DMS53 treated with DMSO at 0.1 percent for 48 hours (cell line): ENCODE measurements around the gene RIPK4.

Experiments used
- DNase-seq: peaks from one replicate; lab custom pipeline; 2025; ENCODE audit not compliant: unreplicated experiment; lab: John Stamatoyannopoulos, UW

Gene RIPK4

GRCh38 chr21:41770901-41771624 is 4.2 kb upstream of the RIPK4 start:
- DNase-seq = no peak

DNA sequence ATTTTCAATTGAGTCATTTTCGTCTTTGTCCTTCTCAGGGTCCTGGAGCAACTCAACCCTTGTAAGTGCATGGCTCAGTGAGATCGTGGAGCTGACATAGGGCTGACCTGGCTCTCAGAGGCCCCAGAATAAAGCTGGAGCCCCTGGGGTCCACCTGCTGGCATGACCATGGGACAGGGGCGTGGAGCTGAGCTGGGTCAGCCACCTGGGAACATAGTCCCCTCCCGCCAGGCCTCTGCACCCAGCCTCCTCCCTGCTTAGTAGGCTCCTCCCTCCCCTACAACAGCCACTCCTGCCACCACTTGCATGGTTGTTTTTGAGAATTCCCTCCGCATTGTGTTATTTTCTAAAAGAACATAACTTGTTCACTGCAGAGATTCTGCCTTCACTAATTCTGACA is 3.1 kb upstream of the RIPK4 start:
- DNase-seq = no peak

DNA sequence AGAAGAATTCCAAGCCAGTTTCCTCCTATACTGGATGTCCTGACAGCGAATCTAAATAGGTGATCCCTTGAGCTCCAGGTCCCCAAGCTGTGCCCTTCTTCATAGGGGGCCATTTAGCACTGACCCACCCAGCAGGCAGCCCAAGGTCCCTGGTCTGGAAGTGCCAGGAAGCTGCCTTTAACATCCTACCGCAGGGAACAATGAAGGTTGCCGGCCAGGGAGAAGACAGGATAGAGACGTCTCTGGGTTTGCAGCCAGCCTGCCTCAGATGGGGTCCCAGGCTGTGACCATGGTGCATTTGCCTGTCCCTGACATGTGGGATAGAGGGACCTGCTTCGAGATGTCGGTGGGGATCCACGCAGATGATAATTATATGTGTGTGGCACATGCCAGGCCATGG is 2.7 kb upstream of the RIPK4 start:
- DNase-seq = no peak

- no peak for DNase-seq
Measured at GRCh38 chr21:41769111-41769510, 2.3 kb upstream of the RIPK4 start.

DNA sequence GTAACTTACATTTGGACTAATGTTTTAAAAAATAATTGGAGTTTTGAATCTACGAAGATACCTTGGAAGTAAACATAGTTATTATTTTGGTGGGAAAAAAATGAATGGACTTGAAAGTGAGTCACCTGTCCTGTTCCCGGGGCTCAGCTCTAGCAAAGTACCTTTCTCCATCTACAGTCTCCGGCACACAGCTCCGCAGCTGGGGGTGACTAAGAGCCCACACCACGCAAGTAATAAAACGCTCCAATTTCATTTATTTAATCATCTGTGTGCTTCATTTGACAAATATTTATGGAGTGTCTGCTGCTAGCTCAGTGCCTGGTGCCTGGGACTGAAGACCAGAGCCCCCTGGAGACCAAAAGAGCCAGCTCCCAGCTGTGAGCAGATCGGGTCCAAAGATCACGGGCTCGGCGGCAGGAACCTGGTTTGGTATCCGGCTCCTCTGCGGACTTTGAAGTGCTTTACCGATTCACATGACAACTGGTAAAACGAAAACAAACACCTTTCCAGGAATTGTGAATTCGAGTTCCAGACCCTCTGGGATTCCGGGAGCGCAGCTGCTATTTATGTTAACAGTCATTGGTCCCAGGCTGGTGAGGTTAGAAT is 1.7 kb upstream of the RIPK4 start:
- peak; percentile 66 for DNase-seq

GRCh38 chr21:41767606-41768436 is 969 bp upstream of the RIPK4 start:
- peak; percentile 30 for DNase-seq

DNA sequence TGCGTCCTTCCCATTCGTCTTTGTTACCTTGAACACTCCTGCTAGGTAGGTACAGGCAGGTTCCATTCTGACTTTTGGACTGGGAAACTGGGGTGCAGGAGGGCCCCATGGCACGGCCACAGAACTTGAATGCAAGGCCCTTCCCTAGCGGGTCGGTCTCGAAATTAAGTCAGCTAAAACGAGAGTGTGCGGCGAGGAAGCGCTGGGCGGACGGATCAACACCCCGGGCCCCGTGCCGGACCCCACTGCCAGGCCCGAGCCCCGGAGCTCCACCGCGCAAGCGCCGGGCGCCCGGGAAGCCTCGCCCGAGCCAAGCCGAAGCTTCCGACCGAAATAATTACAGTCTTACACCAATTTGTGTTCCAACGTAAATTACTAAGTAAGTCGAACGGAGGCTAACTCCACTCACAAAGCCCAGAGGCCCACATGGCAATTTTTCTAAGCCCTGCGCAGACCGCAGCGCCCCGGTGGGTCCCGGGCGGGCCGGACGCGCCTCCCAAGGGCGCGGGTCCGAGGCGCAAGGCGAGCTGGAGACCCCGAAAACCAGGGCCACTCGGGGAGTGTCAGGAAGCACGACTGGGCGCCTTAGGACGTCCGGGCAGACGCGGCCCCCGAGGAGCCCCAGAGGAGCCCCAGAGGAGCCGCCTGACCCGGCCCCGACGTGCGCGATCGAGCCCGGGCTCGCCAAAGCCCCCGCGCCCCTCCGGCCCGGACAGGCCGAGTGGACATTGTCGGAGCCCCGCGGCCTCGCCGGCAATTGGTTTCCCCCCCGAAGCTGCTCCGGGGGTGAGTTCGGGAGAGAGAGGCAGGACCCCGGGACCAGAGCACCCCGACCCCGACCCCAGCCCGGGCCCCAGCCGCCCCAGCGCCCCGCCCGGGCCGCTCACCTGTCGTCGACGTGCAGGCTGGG is 624 bp downstream of the RIPK4 start:
- DNase-seq = no peak

DNA sequence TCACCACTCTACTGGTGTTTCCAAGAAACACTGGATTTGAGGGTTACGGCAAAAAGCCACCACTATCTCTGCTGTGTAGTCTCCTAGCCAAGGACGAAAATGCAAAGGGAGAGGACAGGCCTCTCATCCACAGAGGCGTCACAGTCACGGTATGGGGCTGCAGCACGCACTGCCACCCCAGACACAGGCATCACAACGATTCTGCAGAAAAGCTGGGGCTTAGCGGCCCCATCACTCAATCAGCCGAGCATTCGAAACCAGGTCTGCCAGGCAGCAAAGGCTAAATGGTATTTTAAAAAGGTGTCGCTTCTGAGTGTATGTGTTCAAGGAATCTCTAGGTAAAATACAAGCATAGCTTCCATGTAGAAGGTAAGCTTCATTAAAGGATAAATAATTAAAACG is 1.4 kb downstream of the RIPK4 start:
- peak; percentile 6 for DNase-seq

GRCh38 chr21:41764558-41765419 is 2.1 kb downstream of the RIPK4 start:
- peak; percentile 23 for DNase-seq

GRCh38 chr21:41763996-41764395 is 2.9 kb downstream of the RIPK4 start:
- DNase-seq = no peak

- DNase-seq = no peak
Measured at GRCh38 chr21:41763398-41763931, 3.4 kb downstream of the RIPK4 start.

- no peak for DNase-seq
Measured at GRCh38 chr21:41762753-41763152, 4.1 kb downstream of the RIPK4 start.

- no peak for DNase-seq
Measured at GRCh38 chr21:41761934-41762635, 4.8 kb downstream of the RIPK4 start.

DNA sequence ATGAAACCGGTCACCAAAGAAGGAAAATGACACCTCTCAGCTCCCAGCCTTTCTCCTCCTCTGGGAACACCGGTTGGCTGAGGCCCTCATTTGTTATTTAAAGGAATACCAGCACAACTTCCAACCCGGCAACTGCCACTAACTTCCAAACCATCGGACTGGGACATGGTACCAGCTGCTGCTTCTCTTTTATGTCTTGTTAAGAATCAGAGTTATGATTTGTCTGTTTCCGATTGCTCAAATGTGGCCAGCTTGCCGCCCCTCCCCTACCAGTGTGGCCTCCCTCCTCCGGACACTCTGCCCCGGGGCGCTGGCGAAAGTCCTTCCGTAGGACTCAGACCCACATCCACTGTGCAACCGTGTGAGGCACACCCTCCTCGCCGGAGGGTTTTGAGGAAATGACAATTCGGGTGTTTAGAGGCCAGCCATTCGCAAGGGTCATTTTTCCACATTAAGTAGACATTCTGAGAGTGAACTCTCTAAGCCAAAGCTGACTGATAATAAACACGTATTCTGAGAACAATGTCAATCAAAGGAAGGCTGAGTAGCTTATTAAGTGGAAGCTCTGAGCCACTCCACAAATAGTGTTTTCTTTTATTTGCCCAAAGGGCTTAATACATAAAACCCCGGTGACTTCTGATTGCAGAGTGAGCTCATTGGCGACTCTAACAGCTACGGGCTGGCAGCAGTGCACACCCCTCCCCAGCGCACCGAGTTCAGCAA is 5.5 kb downstream of the RIPK4 start:
- no peak for DNase-seq

DNA sequence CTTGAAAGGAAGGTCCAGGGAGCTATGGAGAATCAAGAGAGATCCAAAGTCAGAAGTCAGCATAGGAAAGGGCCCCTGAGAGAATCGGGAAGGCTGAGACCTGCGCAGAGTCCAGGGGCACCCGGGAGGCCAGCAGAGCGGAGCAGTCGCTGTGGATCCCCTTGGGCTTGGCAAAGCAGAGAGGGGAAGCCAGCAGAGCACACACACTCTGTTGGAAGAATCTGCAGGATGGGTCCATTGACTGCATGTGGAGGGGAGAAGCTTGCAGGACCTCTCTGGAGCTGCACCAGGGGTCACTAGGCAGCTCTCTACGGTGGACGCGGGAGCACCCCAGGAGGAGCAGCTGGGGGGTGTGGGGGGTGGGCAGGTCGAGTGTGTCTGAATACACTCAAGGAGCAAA is 6.4 kb downstream of the RIPK4 start:
- DNase-seq = no peak

DNA sequence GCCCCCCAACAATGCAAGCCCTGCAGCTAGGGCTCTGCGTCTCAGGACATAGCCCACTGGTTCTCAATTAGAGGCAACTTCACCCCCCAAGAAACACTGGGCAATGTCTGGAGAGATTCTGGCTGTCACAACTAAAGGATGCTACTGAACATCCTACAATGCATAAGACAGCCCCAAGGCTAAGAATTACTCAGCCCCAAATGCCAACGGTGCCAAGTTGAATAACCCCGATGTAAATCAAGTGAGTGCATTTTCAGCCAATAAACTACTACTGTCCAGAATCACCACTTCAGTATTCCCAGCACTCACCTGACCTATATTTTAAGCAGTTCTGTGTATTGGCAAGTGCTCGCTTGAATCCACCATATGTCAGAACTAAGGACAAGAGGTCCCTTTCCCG is 6.9 kb downstream of the RIPK4 start:
- DNase-seq = no peak

DNA sequence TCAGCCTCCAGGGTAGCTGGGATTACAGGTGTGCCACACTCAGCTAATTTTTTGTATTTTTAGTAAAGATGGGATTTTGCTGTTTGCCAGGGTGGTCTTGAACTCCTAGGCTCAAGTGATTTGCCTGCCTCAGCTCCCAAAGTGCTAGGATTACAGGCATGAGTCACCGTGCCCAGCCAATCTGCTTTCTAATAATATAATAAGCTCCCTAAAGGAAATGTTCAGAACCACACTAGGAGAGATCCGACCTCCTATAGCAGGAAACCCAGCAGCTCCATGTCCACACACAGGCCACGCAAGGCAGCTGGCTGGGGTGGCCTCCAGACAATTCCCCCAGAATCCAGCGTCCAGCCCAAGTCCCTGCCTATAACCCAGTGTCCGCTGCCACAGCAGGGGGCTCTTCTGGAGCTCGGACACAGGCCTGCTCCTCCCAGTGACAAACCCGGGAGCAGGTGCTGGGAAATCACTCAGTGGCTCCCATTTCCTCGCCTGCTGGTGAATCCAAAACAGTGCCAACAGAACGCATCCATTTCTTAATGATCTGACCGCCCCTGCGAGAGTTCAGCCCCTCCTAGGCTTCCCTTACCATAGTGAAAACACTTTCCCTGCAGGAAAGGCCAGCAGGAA is 7.5 kb downstream of the RIPK4 start:
- no peak for DNase-seq

DNA sequence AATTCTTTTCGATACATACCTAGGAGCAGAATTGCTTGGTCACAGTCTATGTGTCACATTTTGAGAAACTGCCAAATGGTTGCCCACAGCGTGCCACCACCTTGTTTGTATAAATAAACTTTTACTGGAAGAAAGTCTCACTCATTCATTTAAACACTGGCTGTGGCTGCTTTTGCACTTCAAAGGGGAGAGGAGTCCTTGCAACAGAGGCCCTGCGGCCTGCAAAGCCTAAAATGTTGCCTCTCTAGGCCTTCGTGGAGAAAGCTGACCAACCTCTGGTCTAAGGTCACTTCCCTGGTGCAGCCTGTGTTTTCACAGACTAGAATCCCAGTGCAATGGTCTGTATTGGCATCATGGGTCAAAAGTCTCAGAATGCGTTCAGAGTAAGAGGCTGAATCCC is 8.3 kb downstream of the RIPK4 start:
- no peak for DNase-seq
